HG02884 (cell line): Measurements from ENCODE around the gene PIK3IP1.
"Not testable (repeated sequence)": the region's sequence is repeated elsewhere in the genome, so short reads cannot be mapped to it uniquely, and the experiment has no call there.

Experiments
- ATAC-seq: cut with Tn5 transposase; IDR thresholded peaks from one replicate; pipeline ENCODE4 v1.9.1; 2021; ENCODE audit warnings: mild to moderate bottlenecking, moderate library complexity; ENCODE audit not compliant: unreplicated experiment

PIK3IP1 gene

GRCh38 chr22:31292236-31292989 lies at the start of gene PIK3IP1:
PIK3IP1 (minus strand) TSS chr22:31292488; CDS start chr22:31292344, 144 bp downstream.
- no peak for ATAC-seq

- no peak for ATAC-seq
Observed at GRCh38 chr22:31341386-31342088, 49.2 kb upstream of the PIK3IP1 start.

GRCh38 chr22:31340765-31341247 lies 48.5 kb upstream of the PIK3IP1 start:
- no peak for ATAC-seq

- no peak for ATAC-seq
Observed at GRCh38 chr22:31340360-31340759, 48.1 kb upstream of the PIK3IP1 start.

GRCh38 chr22:31339148-31339832 lies 47.0 kb upstream of the PIK3IP1 start:
- ATAC-seq: no peak

- no peak for ATAC-seq
Observed at GRCh38 chr22:31337178-31337577, 44.9 kb upstream of the PIK3IP1 start.

- ATAC-seq: no peak
Observed at GRCh38 chr22:31334329-31334728, 42.0 kb upstream of the PIK3IP1 start.

- no peak for ATAC-seq
Observed at GRCh38 chr22:31333641-31334040, 41.4 kb upstream of the PIK3IP1 start.

GRCh38 chr22:31332886-31333285 lies 40.6 kb upstream of the PIK3IP1 start:
- no peak for ATAC-seq

GRCh38 chr22:31332010-31332409 lies 39.7 kb upstream of the PIK3IP1 start:
- ATAC-seq: no peak

GRCh38 chr22:31329453-31330215 lies 37.3 kb upstream of the PIK3IP1 start:
- ATAC-seq: no peak

- ATAC-seq: no peak
Observed at GRCh38 chr22:31329029-31329428, 36.7 kb upstream of the PIK3IP1 start.

- ATAC-seq: no peak
Observed at GRCh38 chr22:31328544-31328960, 36.3 kb upstream of the PIK3IP1 start.

- ATAC-seq: no peak
Observed at GRCh38 chr22:31327806-31328543, 35.7 kb upstream of the PIK3IP1 start.

- ATAC-seq: no peak
Observed at GRCh38 chr22:31326877-31327276, 34.6 kb upstream of the PIK3IP1 start.

- no peak for ATAC-seq
Observed at GRCh38 chr22:31323578-31324550, 31.6 kb upstream of the PIK3IP1 start.

GRCh38 chr22:31321421-31321820 lies 29.1 kb upstream of the PIK3IP1 start:
- no peak for ATAC-seq

GRCh38 chr22:31314220-31314619 lies 21.9 kb upstream of the PIK3IP1 start:
- not testable (repeated sequence) for ATAC-seq
